Stimulated activated CD4-positive, alpha-beta T cell treated with anti-CD3 and anti-CD28 coated beads, Interleukin-4, amount 100 ng/mL, for 1 hour (primary cell): ENCODE measurements around the gene MED4.
A peak's percentile ranks its signal among the peaks of the same experiment; 100 is the strongest.

Experiments
- DNase-seq: peaks from one replicate; pipeline ENCODE4 v3.0.0-alpha.2; 2020

The MED4 gene, protein sequence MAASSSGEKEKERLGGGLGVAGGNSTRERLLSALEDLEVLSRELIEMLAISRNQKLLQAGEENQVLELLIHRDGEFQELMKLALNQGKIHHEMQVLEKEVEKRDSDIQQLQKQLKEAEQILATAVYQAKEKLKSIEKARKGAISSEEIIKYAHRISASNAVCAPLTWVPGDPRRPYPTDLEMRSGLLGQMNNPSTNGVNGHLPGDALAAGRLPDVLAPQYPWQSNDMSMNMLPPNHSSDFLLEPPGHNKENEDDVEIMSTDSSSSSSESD

DNA sequence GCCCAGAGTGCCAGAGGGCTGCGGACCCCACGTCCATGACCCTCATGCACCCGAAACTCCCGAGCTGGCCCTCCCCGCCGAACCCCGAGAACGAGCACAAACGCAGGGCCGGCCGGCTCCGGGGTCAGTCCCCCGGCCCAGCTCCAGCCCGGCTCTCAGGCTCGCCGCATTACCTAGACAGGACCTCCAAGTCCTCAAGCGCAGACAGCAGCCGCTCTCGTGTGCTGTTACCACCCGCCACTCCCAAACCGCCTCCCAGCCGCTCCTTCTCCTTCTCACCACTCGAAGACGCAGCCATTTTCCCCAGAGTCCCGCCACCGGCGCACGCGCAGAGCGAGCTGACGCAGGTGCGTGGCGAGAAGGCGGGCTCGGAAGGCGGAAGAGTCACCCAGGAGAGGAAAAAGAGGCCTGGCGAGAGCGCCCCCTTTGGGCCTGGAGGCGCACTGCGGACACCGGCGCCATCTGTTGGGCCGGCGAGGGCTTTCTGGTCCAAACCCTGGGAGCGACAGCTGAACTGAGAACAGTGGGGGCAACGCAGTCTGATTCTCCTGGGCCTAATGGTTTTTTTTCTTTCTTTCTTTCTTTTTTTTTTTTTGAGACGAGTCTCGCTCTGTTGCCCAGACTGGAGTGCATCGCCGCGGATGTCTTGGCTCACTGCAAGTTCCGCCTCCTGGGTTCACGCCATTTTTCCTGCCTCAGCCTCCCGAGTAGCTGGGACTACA is at the start of gene MED4:
MED4 (minus strand) TSS at position 324 of the 722 bp plus-strand sequence; CDS start at position 298, 26 bp downstream.
- peak; percentile 98 for DNase-seq

DNA sequence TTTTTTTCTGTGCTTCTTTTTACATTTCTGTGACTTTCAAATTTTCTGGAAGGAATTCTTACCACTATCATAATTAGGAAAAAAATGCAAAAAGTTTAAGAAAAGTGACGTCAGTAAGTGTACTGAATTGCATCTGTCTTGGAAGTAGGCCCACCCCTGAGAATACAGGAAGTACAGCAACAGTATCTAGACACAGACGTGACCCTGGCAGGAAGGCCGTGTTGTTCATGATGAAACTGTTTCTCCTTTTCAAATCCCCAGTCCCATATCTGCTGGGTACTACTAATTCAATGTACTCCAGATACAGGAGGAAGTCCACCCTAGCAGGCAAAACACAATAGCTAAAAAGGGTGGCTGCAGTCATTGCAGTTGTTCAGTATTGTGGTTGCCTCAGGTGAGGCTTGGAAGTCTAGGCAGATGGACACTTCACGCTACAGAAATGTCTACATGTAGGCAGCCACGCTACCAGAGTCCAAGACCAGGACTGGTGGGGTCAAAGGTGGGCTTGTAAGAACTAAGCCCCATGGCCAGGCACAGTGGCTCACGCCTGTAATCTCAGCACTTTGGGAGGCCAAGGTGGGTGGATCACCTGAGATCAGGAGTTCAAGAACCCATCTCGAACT is 49.6 kb upstream of the MED4 start:
- no peak for DNase-seq

- no peak for DNase-seq
Measured at GRCh38 chr13:48142436-48142835, 47.5 kb upstream of the MED4 start.

DNA sequence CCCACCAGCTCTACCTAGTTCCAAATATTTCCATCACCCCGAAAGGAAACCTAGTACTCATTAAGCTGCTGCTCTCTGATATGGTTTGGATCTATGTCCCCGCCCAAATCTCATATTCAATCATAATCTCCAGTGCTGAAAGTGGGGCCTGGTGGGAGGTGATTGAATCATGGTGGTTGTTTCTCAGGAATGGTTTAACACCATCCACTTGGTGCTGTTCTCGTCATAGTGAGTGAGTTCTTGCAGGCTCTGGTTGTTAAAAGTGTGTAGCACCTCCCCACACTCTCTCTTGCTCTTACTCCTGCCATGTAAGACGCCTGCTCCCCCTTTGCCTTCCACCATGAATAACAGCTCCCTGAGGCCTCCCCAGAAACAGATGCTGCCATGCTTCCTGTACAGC is 43.4 kb upstream of the MED4 start:
- DNase-seq: no peak

DNA sequence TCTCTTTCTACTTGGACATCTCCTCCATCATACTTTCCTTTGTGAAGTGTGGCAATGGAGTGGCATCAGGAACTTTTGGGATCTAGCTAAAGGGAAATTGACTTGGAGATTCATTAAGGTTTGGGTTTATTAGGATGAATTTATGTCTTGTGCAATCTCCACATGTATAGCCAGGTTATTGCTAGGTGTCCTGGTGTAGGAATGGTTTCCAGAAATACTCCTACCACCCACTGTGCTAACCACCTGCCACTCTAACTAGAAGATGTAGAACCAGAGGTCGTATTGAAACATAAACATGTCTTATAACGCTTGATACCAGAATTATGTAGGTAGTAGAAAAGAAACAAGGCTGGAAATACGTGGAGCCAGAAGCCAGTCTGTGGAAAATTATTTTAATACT is 38.1 kb upstream of the MED4 start:
- no peak for DNase-seq

GRCh38 chr13:48131533-48131932 is 36.6 kb upstream of the MED4 start:
- DNase-seq: no peak

DNA sequence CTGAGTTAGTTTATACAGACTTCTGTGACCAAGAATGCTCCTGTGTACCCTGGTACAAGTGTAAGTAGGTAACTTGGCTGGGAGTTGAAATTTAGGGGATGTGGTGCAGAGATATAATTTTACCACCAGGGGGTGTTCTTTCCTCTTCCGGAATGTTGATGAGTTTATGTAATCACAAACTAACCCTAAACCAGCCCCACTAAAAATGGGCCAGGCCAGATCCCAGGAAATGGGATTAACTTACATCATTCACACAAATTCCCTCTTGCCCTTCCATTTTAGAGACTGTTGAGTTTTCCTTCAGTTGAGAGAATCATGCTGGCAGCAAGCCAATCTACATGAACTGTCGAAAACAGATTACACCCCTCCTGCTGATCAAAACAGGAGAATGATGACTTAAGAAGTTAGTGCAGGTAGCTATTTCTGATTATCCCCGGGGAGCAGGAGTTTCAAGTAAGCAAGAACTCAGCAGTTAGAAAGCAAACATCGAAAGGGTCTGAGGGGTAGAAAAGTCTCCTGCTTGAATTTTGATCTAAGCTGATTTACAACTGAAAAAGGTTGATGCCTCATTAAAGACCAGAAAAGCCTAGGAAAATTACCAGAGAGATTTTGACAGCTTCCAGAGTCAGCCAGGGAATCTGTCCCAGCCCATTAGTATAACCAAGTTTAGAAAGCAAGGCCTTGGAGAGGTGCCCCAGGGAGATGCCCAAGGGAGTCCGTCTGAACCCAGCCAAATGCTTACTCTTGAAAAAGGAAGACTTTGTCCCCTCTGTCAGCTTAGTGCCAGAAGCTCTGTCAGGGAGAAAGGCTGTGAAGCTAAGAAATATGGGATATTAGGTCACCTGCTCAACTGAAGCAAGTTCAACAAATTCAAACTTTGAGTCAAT is 32.3 kb upstream of the MED4 start:
- no peak for DNase-seq

DNA sequence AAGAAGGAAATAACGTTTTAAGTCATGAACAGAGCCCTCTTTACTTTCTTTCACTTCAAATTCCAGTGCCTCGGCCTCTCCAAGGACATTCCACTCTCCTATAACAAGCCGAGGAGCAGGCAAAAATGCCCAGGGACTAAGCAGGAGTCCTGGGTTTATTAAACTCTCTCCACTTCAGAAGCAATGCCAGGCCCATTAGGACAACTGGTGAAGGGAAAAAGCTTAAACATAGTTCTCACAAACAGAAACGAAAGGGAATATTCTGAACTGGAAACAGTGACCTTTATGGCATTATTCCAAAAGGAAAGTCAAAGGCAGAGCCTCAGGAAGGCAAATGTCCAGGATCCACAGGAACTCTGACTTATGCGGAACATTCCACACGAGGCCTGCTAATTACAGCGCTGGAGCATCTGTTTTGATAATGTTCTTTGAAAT is 30.9 kb upstream of the MED4 start:
- DNase-seq: no peak

- no peak for DNase-seq
Measured at GRCh38 chr13:48123812-48124211, 28.9 kb upstream of the MED4 start.

- no peak for DNase-seq
Measured at GRCh38 chr13:48121733-48122132, 26.8 kb upstream of the MED4 start.

GRCh38 chr13:48120241-48120640 is 25.3 kb upstream of the MED4 start:
- DNase-seq: no peak

DNA sequence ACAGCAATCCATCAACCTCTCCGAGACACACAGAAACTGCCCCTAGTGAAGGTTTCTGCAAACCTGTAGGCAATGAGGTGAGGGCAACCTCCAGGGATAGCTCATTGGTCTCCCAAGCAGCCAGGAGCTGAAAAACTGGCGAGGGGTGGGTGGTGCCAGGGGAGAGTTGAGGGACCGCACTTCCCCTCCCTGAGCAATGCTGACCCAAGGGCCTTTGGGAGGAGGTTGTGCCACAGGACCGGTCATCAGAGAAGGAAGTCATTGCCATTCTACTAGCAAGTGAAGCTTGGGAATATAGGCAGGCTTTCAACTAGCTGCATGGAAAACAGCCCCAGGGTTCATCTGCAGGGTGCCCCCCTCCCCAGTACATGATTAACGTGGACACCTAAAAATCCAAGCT is 23.1 kb upstream of the MED4 start:
- no peak for DNase-seq

GRCh38 chr13:48116808-48117207 is 21.9 kb upstream of the MED4 start:
- DNase-seq: no peak

DNA sequence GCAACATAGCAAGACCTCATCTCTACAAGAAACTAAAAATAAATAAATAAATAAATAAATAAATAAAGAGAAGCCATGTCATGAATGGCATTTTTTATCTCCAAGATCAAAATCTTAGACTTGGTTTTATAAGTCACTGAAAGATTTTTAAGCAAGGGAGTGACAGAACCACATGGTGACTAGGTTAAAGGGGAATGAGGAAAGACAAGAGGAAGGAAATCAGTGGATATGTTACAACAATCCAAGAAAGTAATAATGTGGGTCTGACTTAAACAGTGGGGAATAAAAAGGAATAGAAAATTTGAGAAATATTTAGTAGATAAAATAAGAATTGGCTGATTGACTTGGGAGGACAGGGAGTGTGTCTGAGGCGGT is 18.8 kb upstream of the MED4 start:
- DNase-seq: no peak

DNA sequence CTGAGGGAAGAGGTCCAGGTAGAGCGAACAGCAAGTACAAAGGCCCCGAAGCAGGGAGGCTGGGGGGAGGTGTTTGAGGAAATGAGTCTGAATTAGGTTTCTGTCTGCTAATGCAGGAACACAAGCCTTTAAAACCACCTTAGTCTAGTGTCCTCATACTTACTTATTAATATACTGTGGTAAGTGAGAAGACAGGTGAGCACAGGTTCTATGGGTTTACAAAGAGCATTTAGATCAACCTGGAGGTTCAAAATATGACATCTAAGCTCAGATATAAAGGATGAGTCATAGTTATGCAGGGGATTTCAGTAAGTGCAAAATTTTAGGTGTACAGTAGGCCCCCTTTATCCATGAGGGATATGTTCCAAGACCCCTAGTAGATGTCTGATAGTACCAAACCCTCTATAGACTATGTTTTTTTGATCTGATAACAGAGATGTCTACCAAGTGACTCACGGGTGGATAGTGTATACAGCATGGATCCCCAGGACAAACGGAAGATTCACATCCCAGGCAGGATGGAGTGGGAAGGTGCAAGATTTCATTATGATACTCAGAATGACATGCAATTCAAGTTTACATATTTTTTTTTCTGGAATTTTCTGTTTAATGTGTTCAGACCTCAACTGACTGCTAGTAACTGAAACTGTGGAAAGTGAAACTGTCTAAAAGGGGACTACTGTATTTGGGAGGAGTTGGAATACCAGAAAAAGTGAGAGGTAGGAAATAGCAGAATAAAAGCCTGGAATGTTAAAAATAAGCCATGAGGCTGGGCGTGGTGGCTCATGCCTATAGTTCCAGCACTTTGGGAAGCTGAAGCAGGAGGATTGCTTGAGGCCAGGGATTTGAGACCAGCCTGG is 18.2 kb upstream of the MED4 start:
- no peak for DNase-seq

DNA sequence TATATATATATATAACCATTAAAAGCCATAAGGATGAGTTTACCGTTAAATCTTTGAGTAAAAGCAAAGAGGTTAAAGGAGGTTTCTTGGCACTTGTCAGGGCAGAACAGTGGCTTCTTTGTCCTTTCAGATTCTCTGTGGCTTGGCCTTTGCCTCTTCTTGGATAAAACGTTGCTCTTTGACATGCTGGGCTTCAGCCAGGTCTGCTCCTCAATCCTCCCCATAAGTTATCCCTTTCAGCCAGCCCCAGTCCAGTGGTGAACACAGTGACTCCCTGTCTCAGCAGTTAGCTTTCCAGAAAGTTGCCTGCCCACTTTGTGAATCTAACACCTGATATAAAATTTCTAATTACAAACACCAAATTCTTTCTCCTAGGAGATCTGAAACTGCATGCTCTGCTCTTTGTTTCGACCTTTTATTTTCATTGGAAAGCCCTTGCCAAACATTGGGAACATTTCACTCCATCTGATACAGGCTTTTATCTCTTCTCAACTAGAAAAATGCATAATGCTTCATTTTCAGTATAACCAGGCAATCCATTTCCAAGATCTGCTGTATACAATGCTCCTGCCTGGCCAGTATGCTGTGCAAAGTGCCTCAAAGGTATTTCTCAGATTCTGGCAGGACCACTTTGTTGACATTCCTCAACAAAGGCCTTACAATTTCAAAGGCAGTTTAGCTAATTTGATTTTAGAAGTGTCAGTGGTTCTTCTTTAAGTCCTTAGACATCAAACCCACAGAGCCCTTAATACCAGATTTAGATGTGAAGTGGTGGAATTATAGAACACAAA is 16.2 kb upstream of the MED4 start:
- no peak for DNase-seq

- no peak for DNase-seq
Measured at GRCh38 chr13:48110132-48110868, 15.4 kb upstream of the MED4 start.

DNA sequence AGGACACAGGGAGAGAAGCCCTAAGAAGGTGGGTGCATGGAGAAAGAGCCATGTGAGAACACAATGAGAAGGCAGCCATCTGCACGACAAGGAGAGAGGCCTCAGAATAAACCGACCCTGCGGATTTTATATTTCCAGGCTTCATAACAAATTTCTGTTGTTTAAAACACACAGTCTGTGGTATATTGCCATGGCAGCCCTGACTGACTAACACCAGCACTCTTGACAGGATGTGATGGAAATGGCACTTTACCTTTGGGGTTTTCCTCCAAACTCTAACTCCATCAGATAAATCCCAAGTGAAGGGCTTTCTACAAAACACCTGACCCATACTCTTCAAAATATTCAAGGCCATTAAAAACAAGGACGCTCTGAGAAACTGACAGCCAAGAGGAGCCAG is 13.2 kb upstream of the MED4 start:
- no peak for DNase-seq

DNA sequence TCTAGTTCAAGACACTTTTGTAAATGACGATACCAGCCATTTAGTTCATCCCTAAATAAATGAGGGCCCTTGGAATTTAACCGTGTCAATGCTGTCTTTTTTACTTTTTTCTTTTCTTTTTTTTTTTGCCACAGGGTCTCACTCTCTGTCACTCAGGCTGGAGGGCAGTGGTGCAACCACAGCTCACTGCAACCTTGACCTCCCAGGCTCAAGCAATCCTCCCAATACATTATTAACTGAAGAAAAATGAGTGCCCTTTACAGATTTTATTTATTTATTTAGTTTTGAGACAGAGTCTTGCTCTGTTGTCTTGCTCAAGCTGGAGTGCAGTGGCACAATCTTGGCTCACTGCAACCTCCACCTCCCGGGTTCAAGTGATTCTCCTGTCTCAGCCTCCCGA is 2.9 kb upstream of the MED4 start:
- DNase-seq: no peak

DNA sequence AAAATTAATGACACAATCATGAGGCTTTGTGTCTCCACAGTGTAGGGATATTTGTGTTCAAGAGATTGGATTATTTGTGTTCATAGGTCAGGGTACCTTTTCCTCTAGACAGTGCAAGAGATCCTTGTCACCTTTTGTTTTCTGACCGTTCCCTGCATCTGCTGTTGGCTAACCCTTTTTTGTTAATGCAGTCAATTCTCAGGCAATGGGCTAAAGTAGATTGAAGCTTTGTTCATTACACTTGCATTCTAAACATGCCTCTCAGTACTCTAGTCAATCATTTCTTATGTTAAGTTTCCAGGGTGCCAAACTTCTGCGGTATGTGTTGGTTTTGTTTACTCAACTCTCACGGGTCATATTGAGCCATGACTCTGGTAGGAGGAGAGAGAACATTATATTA is 1.8 kb upstream of the MED4 start:
- no peak for DNase-seq

GRCh38 chr13:48094404-48094780 is 512 bp downstream of the MED4 start:
- DNase-seq: no peak
